Measurements from ENCODE around the gene MACROD1. TPM values are rescaled to one million over a fixed set of nuclear protein-coding genes. Genes with fewer than 3 reads are reported as not detected.

Gene MACROD1
- total and polyA plus RNA-seq, 10 of the 15 experiments (the other 5 are each of a cell fraction or from before 2014, with no cell fraction given), result 1.2 to 22.7 (median 11.3) TPM; not detected in 1

- TF ChIP-seq, protein P1, sequence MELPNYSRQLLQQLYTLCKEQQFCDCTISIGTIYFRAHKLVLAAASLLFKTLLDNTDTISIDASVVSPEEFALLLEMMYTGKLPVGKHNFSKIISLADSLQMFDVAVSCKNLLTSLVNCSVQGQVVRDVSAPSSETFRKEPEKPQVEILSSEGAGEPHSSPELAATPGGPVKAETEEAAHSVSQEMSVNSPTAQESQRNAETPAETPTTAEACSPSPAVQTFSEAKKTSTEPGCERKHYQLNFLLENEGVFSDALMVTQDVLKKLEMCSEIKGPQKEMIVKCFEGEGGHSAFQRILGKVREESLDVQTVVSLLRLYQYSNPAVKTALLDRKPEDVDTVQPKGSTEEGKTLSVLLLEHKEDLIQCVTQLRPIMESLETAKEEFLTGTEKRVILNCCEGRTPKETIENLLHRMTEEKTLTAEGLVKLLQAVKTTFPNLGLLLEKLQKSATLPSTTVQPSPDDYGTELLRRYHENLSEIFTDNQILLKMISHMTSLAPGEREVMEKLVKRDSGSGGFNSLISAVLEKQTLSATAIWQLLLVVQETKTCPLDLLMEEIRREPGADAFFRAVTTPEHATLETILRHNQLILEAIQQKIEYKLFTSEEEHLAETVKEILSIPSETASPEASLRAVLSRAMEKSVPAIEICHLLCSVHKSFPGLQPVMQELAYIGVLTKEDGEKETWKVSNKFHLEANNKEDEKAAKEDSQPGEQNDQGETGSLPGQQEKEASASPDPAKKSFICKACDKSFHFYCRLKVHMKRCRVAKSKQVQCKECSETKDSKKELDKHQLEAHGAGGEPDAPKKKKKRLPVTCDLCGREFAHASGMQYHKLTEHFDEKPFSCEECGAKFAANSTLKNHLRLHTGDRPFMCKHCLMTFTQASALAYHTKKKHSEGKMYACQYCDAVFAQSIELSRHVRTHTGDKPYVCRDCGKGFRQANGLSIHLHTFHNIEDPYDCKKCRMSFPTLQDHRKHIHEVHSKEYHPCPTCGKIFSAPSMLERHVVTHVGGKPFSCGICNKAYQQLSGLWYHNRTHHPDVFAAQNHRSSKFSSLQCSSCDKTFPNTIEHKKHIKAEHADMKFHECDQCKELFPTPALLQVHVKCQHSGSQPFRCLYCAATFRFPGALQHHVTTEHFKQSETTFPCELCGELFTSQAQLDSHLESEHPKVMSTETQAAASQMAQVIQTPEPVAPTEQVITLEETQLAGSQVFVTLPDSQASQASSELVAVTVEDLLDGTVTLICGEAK (IDR thresholded peaks at IDR 0.05; ENCODE audit: borderline replicate concordance), result no peak
- TF ChIP-seq CHD4 (IDR thresholded peaks at IDR 0.05), result no peak
- TF ChIP-seq MLLT1 (IDR thresholded peaks at IDR 0.05), result no peak
These were observed 39.5 kb downstream of the MACROD1 start (continued) for GRCh38 chr11:64126371-64126770.

GRCh38 chr11:64125676-64126075 is 40.2 kb downstream of the MACROD1 start:
- BruUV-seq (replicated peaks), result no TSS peak
- no peaks in the 10 kb centered on the region for H3K36me3 ChIP-seq (ENCODE audit: control insufficient read depth in 2 of 2, insufficient read depth in 2 of 2, low read length in 1 of 2)
- H3K79me2 ChIP-seq (ENCODE audit: control insufficient read depth, insufficient read depth, low read length), result no peaks in the 10 kb centered on the region
- no peaks in the 10 kb centered on the region; a peak in 1 of 4 replicates for H3K27me3 ChIP-seq (replicated peaks in 1 of 2; ENCODE audit: control insufficient read depth in 2 of 2, insufficient read depth in 2 of 2, low read length in 1 of 2)
- in situ Hi-C loops (cut with MboI) (no loop called here), intact Hi-C loops (cut with micrococcal nuclease; ENCODE audit: unreplicated experiment) (no loop called here)
- 21% methylated on average over 14 of the region's 14 CpGs for WGBS (ENCODE audit: insufficient coverage, insufficient replicate concordance, low lambda C conversion rate, missing lambda C conversion rate)
- FAIRE-seq (no peak), DNase-seq (ENCODE audit: low read depth, low spot score) (no peak), ATAC-seq (no peak)
- POLR2A ChIA-PET, result no interaction called here
- SMC1A ChIA-PET (ENCODE audit: uncharacterized antibody, unreplicated experiment), result no interaction called here
- no peak overlapping the region for H3K4me3 ChIP-seq
- no peaks in the 10 kb centered on the region for H4K20me1 ChIP-seq (ENCODE audit: control insufficient read depth, insufficient read depth)
- H3K27ac ChIP-seq (ENCODE audit: control insufficient read depth, insufficient read depth), result no peak overlapping the region
- H3K4me2 ChIP-seq (ENCODE audit: control insufficient read depth, insufficient read depth), result no peak overlapping the region
- RAD21 ChIA-PET (ENCODE audit: unreplicated experiment), result no interaction called here
- no peaks in the 10 kb centered on the region for H3K4me1 ChIP-seq (ENCODE audit: control insufficient read depth, insufficient read depth, low read length)
- H3K9me3 ChIP-seq (replicated peaks; ENCODE audit: control insufficient read depth, insufficient read depth, low read length), result no peaks in the 10 kb centered on the region
- H3K9ac ChIP-seq (ENCODE audit: control insufficient read depth, insufficient read depth, low read length), result no peak overlapping the region
- CTCF ChIA-PET, result no interaction called here
- no peak overlapping the region for H2AFZ ChIP-seq (ENCODE audit: control insufficient read depth, low read depth, low read length)
- TF ChIP-seq MTA2 (IDR thresholded peaks at IDR 0.05; ENCODE audit: low read depth) (no peak), BACH1 (IDR thresholded peaks at IDR 0.05; ENCODE audit: borderline replicate concordance) (no peak), MAX (IDR thresholded peaks at IDR 0.05; ENCODE audit: low read depth, low read length) (no peak), POLR2AphosphoS5 (IDR thresholded peaks at IDR 0.05; ENCODE audit: low read length) (no peak), YBX1 (IDR thresholded peaks at IDR 0.05) (no peak), STAT1 (conservative IDR thresholded peaks at IDR 0.05) (no peak), E4F1 (IDR thresholded peaks at IDR 0.05; ENCODE audit: borderline replicate concordance, partially characterized antibody) (no peak), TAF1 (IDR thresholded peaks at IDR 0.05; ENCODE audit: borderline replicate concordance, low read depth, low read length) (no peak), PML (IDR thresholded peaks at IDR 0.05; ENCODE audit: low read length) (no peak), KAT2A (conservative IDR thresholded peaks at IDR 0.05; ENCODE audit: control insufficient read depth, low read depth, low read length) (no peak)
- TF ChIP-seq, protein P2, sequence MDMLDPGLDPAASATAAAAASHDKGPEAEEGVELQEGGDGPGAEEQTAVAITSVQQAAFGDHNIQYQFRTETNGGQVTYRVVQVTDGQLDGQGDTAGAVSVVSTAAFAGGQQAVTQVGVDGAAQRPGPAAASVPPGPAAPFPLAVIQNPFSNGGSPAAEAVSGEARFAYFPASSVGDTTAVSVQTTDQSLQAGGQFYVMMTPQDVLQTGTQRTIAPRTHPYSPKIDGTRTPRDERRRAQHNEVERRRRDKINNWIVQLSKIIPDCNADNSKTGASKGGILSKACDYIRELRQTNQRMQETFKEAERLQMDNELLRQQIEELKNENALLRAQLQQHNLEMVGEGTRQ (IDR thresholded peaks at IDR 0.05; ENCODE audit: borderline replicate concordance, low read depth, low read length), result no peak

Data from GM12878 (cell line).